ENCODE data around the gene NKD1. TPM values are rescaled to one million over a fixed set of nuclear protein-coding genes. Genes with fewer than 3 reads are reported as not detected.
A peak's percentile ranks its signal among the peaks of the same experiment; 100 is the strongest.
"Not testable (repeated sequence)": the region's sequence is repeated elsewhere in the genome, so short reads cannot be mapped to it uniquely, and the experiment has no call there.

The NKD1 gene
- total RNA-seq, 8 experiments from 2014 or later = 0.13 to 20.0 (median 1.2) TPM

DNA sequence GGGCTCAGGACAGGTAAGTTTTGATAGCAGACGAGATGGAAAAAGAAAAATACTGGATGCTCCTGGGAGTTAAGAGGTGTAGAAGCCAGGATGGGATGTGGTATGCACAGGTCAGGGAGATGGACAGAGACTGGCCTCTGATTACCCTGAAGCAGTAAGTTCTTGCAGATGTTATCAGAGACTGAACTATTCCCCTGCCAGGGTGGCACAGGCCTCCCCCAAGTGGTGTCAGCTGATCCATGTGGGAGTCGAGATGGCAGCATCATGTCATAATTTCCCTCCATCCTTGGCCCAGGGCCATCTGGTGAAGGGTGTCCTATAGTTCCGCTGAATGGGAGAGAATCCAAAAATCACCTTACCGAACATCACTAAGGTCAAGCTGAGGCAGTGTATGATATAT is 14.1 kb upstream of the NKD1 start:
- ATAC-seq (replicated peaks in 6 of 8) = no peak
- in situ Hi-C loops (cut with MboI; ENCODE audit: low pct_unique_long_range_greater_than_20kb in 2 of 9, low sequenced_read_pairs in 9 of 9, unreplicated experiment in 9 of 9) = loop anchor here in 1 of 9 experiments (25.0 kb wide), 1 partner anchor 147 kb away; no protein-coding TSS in a partner anchor
- no peak overlapping the region for H3K4me3 ChIP-seq
- H3K4me1 ChIP-seq (replicated peaks in 1 of 2) = peaks cover 4% of the 10 kb centered on the region in 2 donors
- H3K27ac ChIP-seq = no peak overlapping the region
- WGBS, 10 experiments = 50 to 100% (median 82%) methylated on average over 1 to 4 of the region's 4 CpGs; no CpG with 5 or more reads in 1 of the 10 experiments

DNA sequence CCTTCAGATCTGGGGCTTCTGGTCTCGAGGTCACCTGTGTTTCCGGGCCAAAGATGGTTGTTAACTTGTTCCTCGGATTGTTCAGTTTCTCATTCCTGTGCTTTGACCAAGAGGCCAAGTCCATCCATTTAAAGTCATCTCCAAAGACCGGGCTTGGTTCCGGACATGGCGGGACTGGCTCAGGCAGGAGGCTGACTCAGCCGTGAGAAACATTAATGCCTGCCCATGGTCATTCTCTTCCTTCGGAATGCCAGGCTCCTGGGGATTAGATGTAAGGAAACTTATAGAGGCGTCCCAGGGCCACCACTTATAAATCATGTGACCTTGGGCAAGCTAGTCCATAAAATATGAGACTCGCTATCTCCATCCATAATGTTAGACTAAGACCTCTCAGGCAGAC is 13.6 kb upstream of the NKD1 start:
- Histone ChIP-seq H3K27ac (no peak overlapping the region), H3K4me3 (no peak overlapping the region), H3K4me1 (replicated peaks in 1 of 2) (peaks cover 9% of the 10 kb centered on the region in 2 donors)
- ATAC-seq (replicated peaks in 6 of 8) = no peak
- in situ Hi-C loops (cut with MboI; ENCODE audit: low pct_unique_long_range_greater_than_20kb in 2 of 9, low sequenced_read_pairs in 9 of 9, unreplicated experiment in 9 of 9) = loop anchor here in 1 of 9 experiments (25.0 kb wide), 1 partner anchor 147 kb away; no protein-coding TSS in a partner anchor
- 44 to 100% (median 82%) methylated on average over 1 to 8 of the region's 10 CpGs; no CpG with 5 or more reads in 1 of the 10 experiments for WGBS, 10 experiments

DNA sequence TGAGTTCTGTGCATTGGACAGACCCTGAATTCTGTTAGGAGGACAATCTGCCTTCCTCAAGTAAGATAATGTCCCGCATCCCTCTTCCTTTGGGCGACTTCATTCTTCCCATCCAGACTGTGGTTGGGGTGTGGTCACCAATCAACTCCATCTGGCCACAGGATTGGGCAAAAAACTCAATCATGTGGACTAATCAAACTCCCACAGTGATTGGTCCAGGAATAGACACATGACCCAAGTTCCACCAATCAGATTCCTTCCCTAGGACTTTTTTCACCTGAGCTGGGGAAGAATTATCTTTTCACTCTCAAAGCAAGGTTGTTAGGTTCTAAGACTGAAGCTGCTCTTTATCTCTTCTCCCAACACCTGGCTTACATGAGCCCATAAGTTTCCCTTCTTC is 13.2 kb upstream of the NKD1 start:
- 67 to 100% (median 83%) methylated on average over 1 to 2 of the region's 2 CpGs; no CpG with 5 or more reads in 6 of the 10 experiments for WGBS, 10 experiments
- no peak for ATAC-seq (replicated peaks in 6 of 8)
- peaks cover 13% of the 10 kb centered on the region in 2 donors for H3K4me1 ChIP-seq (replicated peaks in 1 of 2)
- in situ Hi-C loops (cut with MboI; ENCODE audit: low pct_unique_long_range_greater_than_20kb in 2 of 9, low sequenced_read_pairs in 9 of 9, unreplicated experiment in 9 of 9) = loop anchor here in 1 of 9 experiments (25.0 kb wide), 1 partner anchor 148 kb away; no protein-coding TSS in a partner anchor
- no peak overlapping the region for H3K4me3 ChIP-seq
- no peak overlapping the region for H3K27ac ChIP-seq

DNA sequence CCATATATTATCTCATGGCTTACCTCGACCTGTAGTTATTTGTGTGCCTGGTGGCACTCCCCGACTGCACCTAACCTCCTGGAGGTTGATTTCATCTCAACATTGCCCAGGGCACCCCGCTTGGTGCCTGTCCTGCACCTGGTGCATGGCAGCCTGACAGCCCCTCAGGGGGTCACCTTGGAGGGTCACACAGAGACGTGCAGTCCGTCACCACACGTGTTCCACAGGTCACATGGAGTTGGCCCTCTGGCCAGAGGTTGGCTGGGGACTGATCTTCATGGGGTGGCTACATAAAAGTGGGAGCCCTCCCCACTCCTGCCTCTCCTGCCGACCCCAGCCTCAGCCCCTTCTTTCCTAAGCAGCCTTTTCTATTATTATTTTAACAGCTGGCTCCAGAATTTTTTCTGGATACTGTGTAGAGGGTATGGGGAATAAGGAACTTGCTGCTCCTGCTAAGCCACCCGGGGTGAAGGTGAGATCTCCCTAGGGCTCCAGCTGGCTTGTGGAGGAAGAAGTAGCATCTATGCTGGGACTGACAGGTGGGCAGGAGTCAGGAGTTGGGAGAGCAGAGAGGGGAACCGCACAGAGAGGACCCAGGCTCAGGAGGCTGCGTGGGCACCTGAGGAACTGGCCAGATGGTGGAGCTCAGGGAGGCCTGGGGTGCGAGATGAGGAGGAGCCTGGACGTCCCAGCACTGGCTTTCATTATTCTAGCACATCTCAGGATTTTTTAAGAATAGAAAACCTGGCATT is 12.5 kb upstream of the NKD1 start:
- WGBS, 10 experiments = 42 to 98% (median 92%) methylated on average over 2 to 7 of the region's 12 CpGs; no CpG with 5 or more reads in 5 of the 10 experiments
- Histone ChIP-seq H3K27ac (no peak overlapping the region), H3K4me3 (no peak overlapping the region), H3K4me1 (replicated peaks in 1 of 2) (peaks cover 16 to 18% of the 10 kb centered on the region in 2 donors)
- in situ Hi-C loops (cut with MboI; ENCODE audit: low pct_unique_long_range_greater_than_20kb in 2 of 9, low sequenced_read_pairs in 9 of 9, unreplicated experiment in 9 of 9) = loop anchor here in 1 of 9 experiments (25.0 kb wide), 1 partner anchor 148 kb away; no protein-coding TSS in a partner anchor
- ATAC-seq (replicated peaks in 6 of 8) = no peak

DNA sequence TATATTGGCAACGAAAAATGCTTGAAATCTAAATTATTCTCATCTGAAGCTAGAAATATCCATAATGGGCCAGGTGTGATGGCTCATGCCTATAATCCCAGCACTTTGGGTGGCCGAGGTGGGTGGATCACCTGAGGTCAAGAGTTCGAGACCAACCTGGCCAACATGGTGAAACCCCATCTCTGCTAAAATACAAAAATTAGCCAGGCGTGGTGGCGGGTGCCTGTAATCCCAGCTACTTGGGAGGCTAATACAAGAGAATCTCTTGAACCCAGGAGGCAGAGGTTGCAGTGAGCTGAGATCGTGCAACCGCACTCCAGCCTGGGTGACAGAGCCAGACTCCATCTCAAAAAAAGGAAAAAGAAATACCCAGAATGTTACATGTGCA is 11.9 kb upstream of the NKD1 start:
- peaks cover 16 to 18% of the 10 kb centered on the region in 2 donors for H3K4me1 ChIP-seq (replicated peaks in 1 of 2)
- H3K27ac ChIP-seq; ATAC-seq (replicated peaks in 6 of 8); H3K4me3 ChIP-seq: not testable (repeated sequence)
- WGBS, 10 experiments = 0 to 100% (median 97%) methylated on average over 1 to 6 of the region's 7 CpGs; no CpG with 5 or more reads in 4 of the 10 experiments
- in situ Hi-C loops (cut with MboI; ENCODE audit: low pct_unique_long_range_greater_than_20kb in 2 of 9, low sequenced_read_pairs in 9 of 9, unreplicated experiment in 9 of 9) = loop anchor here in 1 of 9 experiments (25.0 kb wide), 1 partner anchor 149 kb away; no protein-coding TSS in a partner anchor

DNA sequence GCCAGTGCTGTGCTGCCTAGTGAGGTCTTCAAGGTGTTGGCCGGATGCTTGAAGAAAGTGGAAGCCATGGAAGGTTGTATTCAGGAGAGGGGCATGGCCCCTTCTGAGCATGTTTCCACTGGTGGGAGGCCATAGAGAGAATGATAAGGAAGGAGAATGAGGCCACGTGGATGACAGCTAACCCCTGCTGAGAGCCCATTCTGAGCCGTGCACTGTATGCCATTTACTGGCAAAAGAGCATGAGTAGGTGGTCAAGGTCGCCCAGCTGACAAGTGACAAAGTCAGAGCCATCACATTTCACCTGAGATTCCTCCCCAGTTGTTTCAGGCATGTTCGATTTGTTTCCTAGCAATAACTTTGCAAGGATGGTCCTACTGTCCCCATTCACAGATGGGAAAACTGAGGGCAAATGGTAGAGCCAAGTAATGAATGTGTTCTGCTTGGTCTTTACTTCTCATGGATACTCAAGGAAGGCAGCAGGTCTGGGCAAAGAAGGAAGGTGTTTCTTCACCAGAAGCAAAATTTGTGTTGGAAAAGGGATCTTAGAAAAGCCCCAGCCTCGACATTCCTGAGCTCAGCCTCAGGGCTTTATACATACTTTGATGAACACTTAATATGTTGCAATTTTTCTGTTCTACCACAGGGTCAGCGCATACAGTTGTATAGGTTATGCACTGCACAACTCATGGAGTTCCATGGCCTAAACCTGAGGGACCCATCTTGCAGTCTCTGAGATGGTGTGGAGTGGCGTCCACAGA is 10.5 kb upstream of the NKD1 start:
- 10 to 100% (median 76%) methylated on average over 1 to 4 of the region's 8 CpGs; no CpG with 5 or more reads in 1 of the 10 experiments for WGBS, 10 experiments
- ATAC-seq (replicated peaks in 6 of 8) = peak in 1 of 8 experiments; percentile 25
- peaks cover 16 to 18% of the 10 kb centered on the region in 2 donors for H3K4me1 ChIP-seq (replicated peaks in 1 of 2)
- H3K27ac ChIP-seq = no peak overlapping the region
- H3K4me3 ChIP-seq = no peak overlapping the region
- in situ Hi-C loops (cut with MboI; ENCODE audit: low pct_unique_long_range_greater_than_20kb in 2 of 9, low sequenced_read_pairs in 9 of 9, unreplicated experiment in 9 of 9) = loop anchor here in 1 of 9 experiments (25.0 kb wide), 1 partner anchor 150 kb away; no protein-coding TSS in a partner anchor

DNA sequence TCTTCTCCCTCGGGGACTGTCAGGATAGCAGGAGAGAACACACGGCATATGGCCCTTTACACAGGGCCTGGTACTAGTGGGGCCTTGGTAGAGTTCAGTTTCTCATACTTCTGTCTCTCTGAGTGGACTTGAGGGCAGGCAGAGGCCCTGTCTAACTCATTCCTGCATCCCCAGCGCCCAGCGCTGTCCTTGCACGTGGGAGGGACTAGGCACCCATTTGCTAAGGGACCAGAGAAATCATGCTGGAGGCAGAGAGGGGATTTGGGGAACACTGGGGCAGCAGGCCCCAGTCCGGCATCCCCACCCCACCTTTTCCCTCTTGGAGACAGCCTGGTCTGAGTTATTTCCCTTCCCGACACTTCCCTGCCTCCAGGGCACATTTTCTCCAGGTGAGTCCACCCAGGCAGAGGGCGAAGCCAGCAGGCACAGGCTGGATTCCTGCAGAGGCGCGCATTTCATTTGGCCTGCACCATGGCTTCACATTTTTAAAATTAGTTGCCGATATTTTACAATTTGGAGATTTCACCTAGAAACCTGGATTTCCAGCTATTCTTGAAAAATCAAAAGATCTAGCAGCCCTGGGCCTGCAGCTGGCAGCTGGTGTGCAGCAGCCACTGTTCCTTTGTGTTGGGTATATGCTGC is 9.7 kb upstream of the NKD1 start:
- H3K4me3 ChIP-seq = no peak overlapping the region
- 20 to 85% (median 79%) methylated on average over 2 to 9 of the region's 11 CpGs; no CpG with 5 or more reads in 3 of the 10 experiments for WGBS, 10 experiments
- no peak overlapping the region for H3K27ac ChIP-seq
- in situ Hi-C loops (cut with MboI; ENCODE audit: low pct_unique_long_range_greater_than_20kb in 2 of 9, low sequenced_read_pairs in 9 of 9, unreplicated experiment in 9 of 9) = loop anchor here in 1 of 9 experiments (25.0 kb wide), 1 partner anchor 151 kb away; no protein-coding TSS in a partner anchor
- peaks cover 16 to 18% of the 10 kb centered on the region in 2 donors for H3K4me1 ChIP-seq (replicated peaks in 1 of 2)
- ATAC-seq (replicated peaks in 6 of 8) = peak in 2 of 8 experiments; percentile 39 to 48

DNA sequence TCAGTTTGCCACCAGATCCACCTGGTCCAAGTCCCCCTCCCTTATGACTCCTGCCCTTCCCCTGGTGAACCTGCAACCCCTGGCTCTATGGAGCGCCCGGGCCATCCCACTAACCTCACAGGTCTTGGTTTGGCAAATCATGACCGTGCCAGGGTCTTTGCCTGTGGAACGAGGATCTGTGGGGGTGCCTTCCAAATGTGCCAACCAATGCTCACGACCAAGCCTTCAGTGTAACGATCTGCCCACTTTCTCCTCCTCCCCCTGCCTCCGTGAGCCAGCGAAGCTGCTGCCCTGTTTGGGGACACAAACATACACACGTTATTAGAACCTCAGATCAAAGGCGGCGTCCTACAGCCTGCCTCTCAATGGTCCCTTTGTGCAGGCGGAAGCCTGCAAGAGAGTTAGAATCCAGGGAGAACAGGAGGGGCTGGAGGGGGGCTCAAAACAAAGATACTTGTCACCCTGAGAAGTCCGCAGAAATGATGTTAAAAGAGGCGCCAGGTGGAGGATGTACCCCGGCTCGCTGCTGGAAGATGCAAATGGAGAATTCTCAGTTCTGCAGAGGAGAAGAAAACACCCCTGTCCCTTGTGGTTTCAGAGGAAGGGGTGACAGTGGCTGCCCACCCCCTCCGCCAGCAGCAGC is 9.0 kb upstream of the NKD1 start:
- Histone ChIP-seq H3K4me3 (no peak overlapping the region), H3K27ac (no peak overlapping the region), H3K4me1 (replicated peaks in 1 of 2) (peaks cover 16 to 18% of the 10 kb centered on the region in 2 donors)
- in situ Hi-C loops (cut with MboI; ENCODE audit: low pct_unique_long_range_greater_than_20kb in 2 of 9, low sequenced_read_pairs in 9 of 9, unreplicated experiment in 9 of 9) = loop anchor here in 1 of 9 experiments (25.0 kb wide), 1 partner anchor 152 kb away; no protein-coding TSS in a partner anchor
- ATAC-seq (replicated peaks in 6 of 8) = peak in 5 of 8 experiments; percentile 41 to 64 (median 45)
- WGBS, 10 experiments = 19 to 82% (median 58%) methylated on average over 2 to 8 of the region's 17 CpGs; no CpG with 5 or more reads in 3 of the 10 experiments

DNA sequence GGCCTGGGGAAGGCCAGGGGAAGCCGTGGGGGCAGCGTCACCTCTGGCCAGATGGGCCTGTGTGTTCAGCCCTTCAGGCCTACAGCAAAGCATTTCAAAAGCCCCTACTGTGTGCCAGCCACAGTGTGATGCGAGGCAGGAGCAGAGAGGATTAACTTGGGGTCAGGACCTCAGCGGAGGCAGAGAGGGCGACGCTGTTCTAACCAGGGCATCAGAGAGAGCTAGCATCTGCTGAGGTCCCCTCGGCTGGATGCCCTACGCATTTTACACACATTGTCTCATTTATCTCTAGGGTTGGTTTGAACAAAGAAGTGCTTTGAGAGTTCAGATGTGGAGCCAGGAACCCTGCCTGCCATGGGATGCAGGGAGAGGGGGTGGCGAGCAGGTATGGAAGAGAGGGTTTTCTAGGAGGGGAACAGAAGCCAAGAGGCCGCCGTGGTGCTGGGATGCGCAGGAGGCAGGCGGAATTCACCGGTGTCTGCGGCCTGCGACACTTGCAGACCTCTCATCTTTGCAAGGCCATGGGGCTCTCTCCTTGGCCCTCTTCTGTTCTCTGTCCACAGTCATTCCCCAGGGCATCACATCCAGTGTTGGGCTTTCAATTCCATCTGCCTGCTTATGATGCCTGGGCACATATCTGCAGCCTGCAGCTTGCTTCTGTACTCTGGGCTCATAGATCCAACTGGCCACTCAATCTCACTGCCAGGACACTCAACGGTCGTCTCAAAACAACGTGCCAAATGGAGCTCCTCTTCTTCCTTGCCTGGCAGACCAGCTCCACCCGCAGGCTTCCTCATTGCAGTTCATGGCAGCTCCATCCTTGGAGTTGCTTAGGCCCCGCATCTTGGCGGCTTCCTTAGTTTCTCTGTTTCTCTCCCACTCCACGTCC is 8.1 kb upstream of the NKD1 start:
- ATAC-seq (replicated peaks in 6 of 8) = peak in 4 of 8 experiments; percentile 15 to 54 (median 22)
- in situ Hi-C loops (cut with MboI; ENCODE audit: low pct_unique_long_range_greater_than_20kb in 2 of 9, low sequenced_read_pairs in 9 of 9, unreplicated experiment in 9 of 9) = loop anchor here in 1 of 9 experiments (25.0 kb wide), 1 partner anchor 153 kb away; no protein-coding TSS in a partner anchor
- Histone ChIP-seq H3K4me1 (replicated peaks in 1 of 2) (peaks cover 16 to 18% of the 10 kb centered on the region in 2 donors), H3K27ac (no peak overlapping the region), H3K4me3 (no peak overlapping the region)
- WGBS, 10 experiments = 43 to 100% (median 59%) methylated on average over 1 to 13 of the region's 23 CpGs; no CpG with 5 or more reads in 4 of the 10 experiments

DNA sequence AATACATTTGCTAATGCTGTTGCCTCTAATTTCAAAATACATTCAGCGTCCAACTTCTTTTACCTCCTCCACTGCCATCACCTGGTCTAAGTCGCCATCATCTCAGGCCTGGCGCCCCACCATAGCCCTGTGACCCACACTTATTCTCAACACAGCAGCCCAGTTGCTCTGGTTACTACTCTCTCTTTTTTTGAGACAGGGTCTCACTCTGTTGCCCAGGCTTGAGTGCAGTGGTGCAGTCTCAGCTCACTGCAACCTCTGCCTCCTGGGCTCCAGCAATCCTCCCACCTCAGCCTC is 7.5 kb upstream of the NKD1 start:
- Histone ChIP-seq H3K4me3 (no peak overlapping the region), H3K4me1 (replicated peaks in 1 of 2) (peaks cover 16 to 18% of the 10 kb centered on the region in 2 donors), H3K27ac (no peak overlapping the region)
- WGBS, 10 experiments = 43 to 100% (median 90%) methylated on average over 1 to 3 of the region's 3 CpGs; no CpG with 5 or more reads in 5 of the 10 experiments
- no peak for ATAC-seq (replicated peaks in 6 of 8)
- in situ Hi-C loops (cut with MboI; ENCODE audit: low pct_unique_long_range_greater_than_20kb in 2 of 9, low sequenced_read_pairs in 9 of 9, unreplicated experiment in 9 of 9) = loop anchor here in 1 of 9 experiments (25.0 kb wide), 1 partner anchor 153 kb away; no protein-coding TSS in a partner anchor

DNA sequence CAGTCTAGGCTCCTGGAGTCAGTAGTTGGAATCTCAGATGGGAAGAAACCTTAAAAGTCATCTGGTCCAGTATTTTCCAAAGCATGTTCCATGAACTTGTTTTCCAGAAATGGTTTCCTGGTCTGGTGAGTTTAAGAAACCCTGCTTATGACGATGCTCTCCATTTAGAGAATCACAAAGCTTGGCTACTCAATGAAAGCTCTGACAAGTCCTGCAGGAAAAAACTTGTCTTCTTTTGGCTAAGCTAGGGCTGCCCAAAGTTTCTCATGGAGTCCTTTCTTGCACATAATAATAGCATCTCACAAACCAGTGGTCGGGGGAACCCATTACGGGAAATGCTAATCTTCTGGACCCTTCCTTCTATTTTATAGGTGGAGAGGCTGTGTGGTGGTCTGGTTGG is 5.5 kb upstream of the NKD1 start:
- H3K27ac ChIP-seq = no peak overlapping the region
- ATAC-seq (replicated peaks in 6 of 8) = no peak
- in situ Hi-C loops (cut with MboI; ENCODE audit: low pct_unique_long_range_greater_than_20kb in 2 of 9, low sequenced_read_pairs in 9 of 9, unreplicated experiment in 9 of 9) = loop anchor here in 1 of 9 experiments (25.0 kb wide), 1 partner anchor 155 kb away; no protein-coding TSS in a partner anchor
- H3K4me3 ChIP-seq = no peak overlapping the region
- peaks cover 16 to 18% of the 10 kb centered on the region in 2 donors for H3K4me1 ChIP-seq (replicated peaks in 1 of 2)
- 58 to 100% (median 92%) methylated on average over 1 to 3 of the region's 3 CpGs; no CpG with 5 or more reads in 2 of the 10 experiments for WGBS, 10 experiments

All from motor neuron (in vitro differentiated cells).